Fibroblast of skin of scalp (primary cell): ENCODE measurements around the gene FAM3C. TPM values are rescaled to one million over a fixed set of nuclear protein-coding genes. Genes with fewer than 3 reads are reported as not detected.
A peak's percentile ranks its signal among the peaks of the same experiment; 100 is the strongest.
"Not testable (repeated sequence)": the region's sequence is repeated elsewhere in the genome, so short reads cannot be mapped to it uniquely, and the experiment has no call there.

Source experiments
- DNase-seq: peaks from one replicate; pipeline ENCODE4 v3.0.0-alpha.2; 2013
- polyA plus RNA-seq, 2 experiments: library from polyadenylated mRNA; unstranded; fragments of 120-200 nt; gene quantifications; one replicate each; pipeline ENCODE4 v1.2.1, GENCODE V29; 2013; ENCODE audit not compliant: insufficient read length in 2 of 2

FAM3C gene
- polyA plus RNA-seq (2013, experiment 1 of 2; ENCODE audit: insufficient read length): 45.9 TPM
- 49.1 TPM for polyA plus RNA-seq (2013, experiment 2 of 2; ENCODE audit: insufficient read length)

- peak; percentile 93 for DNase-seq
Measured at GRCh38 chr7:121395961-121396757, at the start of gene FAM3C. TSS of gene FAM3C (minus strand) at chr7:121396308. CDS start at chr7:121382969, 13,339 bp downstream.

GRCh38 chr7:121442845-121443244 is 46.7 kb upstream of the FAM3C start:
- DNase-seq: no peak

- DNase-seq: no peak
Measured at GRCh38 chr7:121440857-121441503, 44.9 kb upstream of the FAM3C start.

- peak; percentile 74 for DNase-seq
Measured at GRCh38 chr7:121438043-121438955, 42.2 kb upstream of the FAM3C start.

- DNase-seq: no peak
Measured at GRCh38 chr7:121437470-121437869, 41.4 kb upstream of the FAM3C start.

- no peak for DNase-seq
Measured at GRCh38 chr7:121436688-121437087, 40.6 kb upstream of the FAM3C start.

- no peak for DNase-seq
Measured at GRCh38 chr7:121436136-121436535, 40.0 kb upstream of the FAM3C start.

GRCh38 chr7:121433775-121434174 is 37.7 kb upstream of the FAM3C start:
- DNase-seq: no peak

GRCh38 chr7:121432486-121432885 is 36.4 kb upstream of the FAM3C start:
- not testable (repeated sequence) for DNase-seq

GRCh38 chr7:121431996-121432395 is 35.9 kb upstream of the FAM3C start:
- DNase-seq: no peak

GRCh38 chr7:121431389-121431995 is 35.4 kb upstream of the FAM3C start:
- DNase-seq: no peak

- no peak for DNase-seq
Measured at GRCh38 chr7:121430558-121430957, 34.5 kb upstream of the FAM3C start.

GRCh38 chr7:121429798-121430197 is 33.7 kb upstream of the FAM3C start:
- no peak for DNase-seq

GRCh38 chr7:121428855-121429489 is 32.9 kb upstream of the FAM3C start:
- peak; percentile 68 for DNase-seq

GRCh38 chr7:121421743-121422142 is 25.6 kb upstream of the FAM3C start:
- not testable (repeated sequence) for DNase-seq

- DNase-seq: no peak
Measured at GRCh38 chr7:121420976-121421375, 24.9 kb upstream of the FAM3C start.

GRCh38 chr7:121419201-121420148 is 23.4 kb upstream of the FAM3C start:
- DNase-seq: no peak

GRCh38 chr7:121416533-121416932 is 20.4 kb upstream of the FAM3C start:
- no peak for DNase-seq

- DNase-seq: no peak
Measured at GRCh38 chr7:121414436-121414835, 18.3 kb upstream of the FAM3C start.

GRCh38 chr7:121411597-121411979 is 15.5 kb upstream of the FAM3C start:
- no peak for DNase-seq
